ENCODE measurements around the gene ATF7. TPM values are rescaled to one million over a fixed set of nuclear protein-coding genes. Genes with fewer than 3 reads are reported as not detected.

ATF7 gene
- total RNA-seq, 1 experiment from 2014 or later, result 44.3 TPM

DNA sequence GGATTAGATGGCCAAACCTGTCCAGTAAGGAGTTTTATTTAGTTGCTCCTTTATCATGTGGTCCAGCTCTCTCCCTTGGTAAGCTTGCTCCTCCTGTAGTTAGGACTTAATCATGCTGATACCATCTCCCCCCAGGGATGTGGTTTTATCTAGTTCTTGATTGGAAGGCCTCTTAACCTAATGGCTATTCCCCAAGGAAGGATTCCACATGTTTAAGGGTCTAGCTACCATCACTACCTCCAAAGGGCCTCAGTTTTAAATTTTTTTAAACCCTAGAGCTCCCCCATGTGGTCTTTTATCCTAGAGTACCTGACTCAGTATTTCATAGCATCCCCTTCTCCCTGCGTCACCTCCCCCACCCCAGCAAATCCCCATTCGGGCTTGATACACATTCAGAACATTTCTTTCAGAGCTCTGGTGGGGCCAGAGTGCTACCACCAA lies 149.4 kb downstream of the ATF7 start:
- POLR2A ChIA-PET (ENCODE audit: low non-redundant PET), result no interaction called here
- H3K9me3 ChIP-seq (ENCODE audit: low read depth, low read length, poor library complexity, severe bottlenecking), result no peaks in the 10 kb centered on the region
- no peak overlapping the region for H3K27ac ChIP-seq (ENCODE audit: low read depth, low read length, poor library complexity, severe bottlenecking)
- TF ChIP-seq, protein P1, sequence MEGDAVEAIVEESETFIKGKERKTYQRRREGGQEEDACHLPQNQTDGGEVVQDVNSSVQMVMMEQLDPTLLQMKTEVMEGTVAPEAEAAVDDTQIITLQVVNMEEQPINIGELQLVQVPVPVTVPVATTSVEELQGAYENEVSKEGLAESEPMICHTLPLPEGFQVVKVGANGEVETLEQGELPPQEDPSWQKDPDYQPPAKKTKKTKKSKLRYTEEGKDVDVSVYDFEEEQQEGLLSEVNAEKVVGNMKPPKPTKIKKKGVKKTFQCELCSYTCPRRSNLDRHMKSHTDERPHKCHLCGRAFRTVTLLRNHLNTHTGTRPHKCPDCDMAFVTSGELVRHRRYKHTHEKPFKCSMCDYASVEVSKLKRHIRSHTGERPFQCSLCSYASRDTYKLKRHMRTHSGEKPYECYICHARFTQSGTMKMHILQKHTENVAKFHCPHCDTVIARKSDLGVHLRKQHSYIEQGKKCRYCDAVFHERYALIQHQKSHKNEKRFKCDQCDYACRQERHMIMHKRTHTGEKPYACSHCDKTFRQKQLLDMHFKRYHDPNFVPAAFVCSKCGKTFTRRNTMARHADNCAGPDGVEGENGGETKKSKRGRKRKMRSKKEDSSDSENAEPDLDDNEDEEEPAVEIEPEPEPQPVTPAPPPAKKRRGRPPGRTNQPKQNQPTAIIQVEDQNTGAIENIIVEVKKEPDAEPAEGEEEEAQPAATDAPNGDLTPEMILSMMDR (conservative IDR thresholded peaks at IDR 0.05; ENCODE audit: low read depth, low read length), result peak; percentile 54
- TF ChIP-seq EZH2 (IDR thresholded peaks at IDR 0.05; ENCODE audit: borderline replicate concordance, low read depth, low read length, poor library complexity, severe bottlenecking), result no peak
- CTCF ChIA-PET, result interaction anchor here (2.1 kb wide), 1 partner anchor 32 kb away, joined by 7 read pairs; no protein-coding TSS in a partner anchor
- H3K4me3 ChIP-seq (ENCODE audit: low read depth, low read length, poor library complexity, severe bottlenecking), result no peak overlapping the region
- H3K4me1 ChIP-seq (ENCODE audit: insufficient read depth, low read length, poor library complexity, severe bottlenecking), result peaks cover 4% of the 10 kb centered on the region
- peak; percentile 77 for DNase-seq (ENCODE audit: low spot score)
- intact Hi-C loops (cut with micrococcal nuclease; ENCODE audit: unreplicated experiment), result no loop called here
- H3K36me3 ChIP-seq (ENCODE audit: insufficient read depth, low read length, poor library complexity, severe bottlenecking), result peaks cover 96% of the 10 kb centered on the region
- no TSS peak for BruUV-seq (replicated peaks)
- no peaks in the 10 kb centered on the region for H3K27me3 ChIP-seq (replicated peaks; ENCODE audit: insufficient read depth, low read depth, low read length, poor library complexity)

DNA sequence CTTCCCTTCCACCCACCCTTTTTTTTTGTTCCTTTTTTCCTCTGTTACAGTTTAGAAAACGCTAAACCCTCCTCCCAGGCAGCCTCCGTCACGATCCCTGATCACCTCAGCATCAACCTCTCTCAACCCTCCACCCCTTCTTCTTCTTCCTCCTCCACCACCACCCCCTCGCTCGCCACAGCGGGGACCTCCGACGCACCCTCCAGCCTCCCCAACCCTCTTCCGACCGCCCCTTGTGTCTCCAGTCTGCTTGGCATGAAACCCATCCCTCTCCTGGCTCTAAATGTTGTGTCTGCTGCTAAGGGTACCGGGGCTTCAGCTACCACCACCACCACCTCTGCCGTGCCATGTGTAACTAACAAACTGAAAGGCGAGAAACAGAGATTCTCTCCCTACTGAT lies 151.4 kb downstream of the ATF7 start:
- no peak for TF ChIP-seq EZH2 (IDR thresholded peaks at IDR 0.05; ENCODE audit: borderline replicate concordance, low read depth, low read length, poor library complexity, severe bottlenecking)
- TF ChIP-seq, protein P1 (conservative IDR thresholded peaks at IDR 0.05; ENCODE audit: low read depth, low read length), result no peak
- intact Hi-C loops (cut with micrococcal nuclease; ENCODE audit: unreplicated experiment), result no loop called here
- H3K4me3 ChIP-seq (ENCODE audit: low read depth, low read length, poor library complexity, severe bottlenecking), result no peak overlapping the region
- H3K36me3 ChIP-seq (ENCODE audit: insufficient read depth, low read length, poor library complexity, severe bottlenecking), result peaks cover 98% of the 10 kb centered on the region
- H3K27ac ChIP-seq (ENCODE audit: low read depth, low read length, poor library complexity, severe bottlenecking), result peak overlapping the region; percentile 0
- no peak for DNase-seq (ENCODE audit: low spot score)
- H3K27me3 ChIP-seq (replicated peaks; ENCODE audit: insufficient read depth, low read depth, low read length, poor library complexity), result no peaks in the 10 kb centered on the region
- ChIA-PET CTCF (interaction anchor here (1.2 kb wide), 1 partner anchor 153 kb away, joined by 3 read pairs; the partner anchor contains the start of gene AAAS), POLR2A (ENCODE audit: low non-redundant PET) (interaction anchor here (0.8 kb wide), 1 partner anchor 154 kb away, joined by 8 read pairs; the partner anchor contains the start of gene AAAS)
- peaks cover 4% of the 10 kb centered on the region for H3K4me1 ChIP-seq (ENCODE audit: insufficient read depth, low read length, poor library complexity, severe bottlenecking)
- no peaks in the 10 kb centered on the region for H3K9me3 ChIP-seq (ENCODE audit: low read depth, low read length, poor library complexity, severe bottlenecking)
- BruUV-seq (replicated peaks), result no TSS peak

DNA sequence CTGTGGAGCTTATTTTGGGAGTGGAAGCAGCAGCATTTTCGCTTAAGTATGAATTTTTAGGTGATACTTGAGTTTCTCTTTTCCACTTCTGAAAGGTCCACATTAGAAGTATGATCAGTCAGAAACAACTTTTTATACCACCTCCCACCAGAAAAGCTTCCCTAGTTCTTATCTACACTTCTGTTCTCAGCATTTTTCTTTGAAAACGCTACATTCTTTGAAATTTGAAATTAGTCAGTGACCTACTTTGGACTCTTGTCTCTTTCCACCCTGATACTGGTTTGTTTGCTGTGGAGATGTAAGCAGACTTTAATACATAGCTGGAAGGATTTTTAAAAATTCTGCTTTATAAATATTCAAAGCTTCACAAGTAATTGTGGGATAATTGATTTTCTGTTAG lies 152.1 kb downstream of the ATF7 start:
- Histone ChIP-seq H3K9me3 (ENCODE audit: low read depth, low read length, poor library complexity, severe bottlenecking) (no peaks in the 10 kb centered on the region), H3K27ac (ENCODE audit: low read depth, low read length, poor library complexity, severe bottlenecking) (peak overlapping the region; percentile 38), H3K27me3 (replicated peaks; ENCODE audit: insufficient read depth, low read depth, low read length, poor library complexity) (no peaks in the 10 kb centered on the region), H3K4me3 (ENCODE audit: low read depth, low read length, poor library complexity, severe bottlenecking) (no peak overlapping the region), H3K4me1 (ENCODE audit: insufficient read depth, low read length, poor library complexity, severe bottlenecking) (peaks cover 4% of the 10 kb centered on the region), H3K36me3 (ENCODE audit: insufficient read depth, low read length, poor library complexity, severe bottlenecking) (peaks cover 98% of the 10 kb centered on the region)
- intact Hi-C loops (cut with micrococcal nuclease; ENCODE audit: unreplicated experiment), result no loop called here
- TF ChIP-seq EZH2 (IDR thresholded peaks at IDR 0.05; ENCODE audit: borderline replicate concordance, low read depth, low read length, poor library complexity, severe bottlenecking), result no peak
- TF ChIP-seq, protein P1 (conservative IDR thresholded peaks at IDR 0.05; ENCODE audit: low read depth, low read length), result no peak
- ChIA-PET CTCF (no interaction called here), POLR2A (ENCODE audit: low non-redundant PET) (interaction anchor here (0.6 kb wide), 1 partner anchor 18 kb away, joined by 4 read pairs; no protein-coding TSS in a partner anchor)
- TSS peak; percentile 2 for BruUV-seq (replicated peaks)
- no peak for DNase-seq (ENCODE audit: low spot score)
